PC-3 (cell line): ENCODE data around the gene ZNF391. TPM values are rescaled to one million over a fixed set of nuclear protein-coding genes. Genes with fewer than 3 reads are reported as not detected.

Experiments used
- ATAC-seq: fragments of 200-7000 bp; cut with Tn5 transposase; 2 replicates; pipeline ENCODE4 v1.9.1; 2020; ENCODE audit warnings: mild to moderate bottlenecking, moderate library complexity
- BruUV-seq: library from RNA; stranded (reverse); fragments of 400-500 nt; replicated peaks from 2 replicates; lab custom pipeline; 2021; lab: Mats Ljungman, UMichigan
- CTCF ChIA-PET: fragments of 300-600 bp; sonication (Branson Sonifier 250); formaldehyde crosslinking; loops from one replicate; lab custom pipeline; 2022; ENCODE audit warnings: antibody characterized with exemption; lab: Charles Lee
- POLR2A ChIA-PET: fragments of 300-600 bp; sonication (Branson Sonifier 250); formaldehyde crosslinking; loops from one replicate; lab custom pipeline; 2022; ENCODE audit warnings: antibody characterized with exemption; ENCODE audit not compliant: unreplicated experiment; lab: Charles Lee
- DNase-seq: peaks from one replicate; pipeline ENCODE4 v3.0.0-alpha.2; 2015
- H2AFZ ChIP-seq: fragments of 300-600 bp; sonication (generic); 2 replicates; pipeline ENCODE4 v1.6.0; 2016; ENCODE audit warnings: antibody characterized with exemption, low read length
- H3F3A ChIP-seq: fragments of 300-600 bp; sonication (generic); one replicate; pipeline ENCODE4 v1.6.0; 2017; ENCODE audit warnings: antibody characterized with exemption, low read length, control low read depth, mild to moderate bottlenecking; ENCODE audit not compliant: unreplicated experiment
- H3K27ac ChIP-seq: fragments of 300-600 bp; sonication (generic); 2 replicates; pipeline ENCODE4 v1.5.1; 2016; ENCODE audit warnings: mild to moderate bottlenecking, low read length
- H3K27me3 ChIP-seq: fragments of 300-600 bp; sonication (generic); 2 replicates; pipeline ENCODE4 v1.6.1; 2016; ENCODE audit warnings: low read length, mixed read lengths
- H3K36me3 ChIP-seq: fragments of 300-600 bp; sonication (generic); 2 replicates; pipeline ENCODE4 v1.6.1; 2016; ENCODE audit warnings: low read depth, mixed run types, low read length, mixed read lengths
- H3K4me1 ChIP-seq: fragments of 300-600 bp; sonication (generic); 2 replicates; pipeline ENCODE4 v1.5.1; 2016; ENCODE audit warnings: low read length; ENCODE audit not compliant: insufficient read depth
- H3K4me2 ChIP-seq: fragments of 300-600 bp; sonication (generic); 2 replicates; pipeline ENCODE4 v1.6.0; 2016; ENCODE audit warnings: low read length
- H3K4me3 ChIP-seq: fragments of 300-600 bp; sonication (generic); 2 replicates; pipeline ENCODE4 v1.5.1; 2016; ENCODE audit warnings: mild to moderate bottlenecking, low read length, mixed read lengths
- H3K79me2 ChIP-seq: fragments of 300-600 bp; sonication (generic); 2 replicates; pipeline ENCODE4 v1.6.1; 2017; ENCODE audit warnings: low read length, mixed read lengths
- H3K9ac ChIP-seq: fragments of 300-600 bp; sonication (generic); 2 replicates; pipeline ENCODE4 v1.6.0; 2016; ENCODE audit warnings: mild to moderate bottlenecking, low read length
- H3K9me2 ChIP-seq: fragments of 300-600 bp; sonication (generic); replicated peaks from 2 replicates; pipeline ENCODE4 v1.6.1; 2016; ENCODE audit warnings: mixed run types, low read length, mixed read lengths
- H3K9me3 ChIP-seq: fragments of 300-600 bp; sonication (generic); 2 replicates; pipeline ENCODE4 v1.6.1; 2016; ENCODE audit warnings: low read length, mixed read lengths
- H4K20me1 ChIP-seq: fragments of 300-600 bp; sonication (generic); 2 replicates; pipeline ENCODE4 v1.6.1; 2016; ENCODE audit warnings: low read length, mixed read lengths
- CTCF ChIP-seq: fragments of 300-600 bp; sonication (generic); conservative IDR thresholded peaks from 2 replicates; pipeline ENCODE4 v1.5.1; 2017; ENCODE audit warnings: antibody characterized with exemption, low read depth, mild to moderate bottlenecking, low read length
- EZH2 ChIP-seq: fragments of 300-600 bp; sonication (generic); IDR thresholded peaks from one replicate; pipeline ENCODE4 v1.6.1; 2017; ENCODE audit warnings: antibody characterized with exemption, mild to moderate bottlenecking, low read length; ENCODE audit not compliant: unreplicated experiment
- EZH2phosphoT487 ChIP-seq: fragments of 300-600 bp; sonication (generic); IDR thresholded peaks from 2 replicates; pipeline ENCODE4 v1.6.1; 2018; ENCODE audit warnings: mild to moderate bottlenecking, antibody characterized with exemption, low read length, borderline replicate concordance
- intact Hi-C: fragments of 100-400 bp; cut with micrococcal nuclease; formaldehyde crosslinking; loops from 2 replicates; pipeline ENCODE4 v1.9.0; 2023
- total RNA-seq: library from RNA; depleted of rRNA; stranded (reverse); fragments of >200 nt; gene quantifications from 2 replicates; pipeline ENCODE4 v1.2.3, GENCODE V29; 2014

ZNF391 gene
- total RNA-seq, 1 experiment from 2014 or later, result 5.9 TPM

- H3K4me1 ChIP-seq, result no peaks in the 10 kb centered on the region
- H3K9me3 ChIP-seq, result peaks cover 54% of the 10 kb centered on the region
- ChIA-PET POLR2A (no interaction called here), CTCF (no interaction called here)
- BruUV-seq, result no TSS peak
- no peak overlapping the region for H3K4me2 ChIP-seq
- ATAC-seq (no peak), DNase-seq (no peak)
- H4K20me1 ChIP-seq, result no peaks in the 10 kb centered on the region
- H3K79me2 ChIP-seq, result no peaks in the 10 kb centered on the region
- H3K36me3 ChIP-seq, result peaks cover 29% of the 10 kb centered on the region
- no peaks in the 10 kb centered on the region for H3K27me3 ChIP-seq
- H3F3A ChIP-seq, result no peaks in the 10 kb centered on the region
- H2AFZ ChIP-seq, result no peak overlapping the region
- H3K27ac ChIP-seq, result no peak overlapping the region
- H3K9ac ChIP-seq, result no peak overlapping the region
- TF ChIP-seq EZH2 (no peak), CTCF (no peak), EZH2phosphoT487 (no peak)
- intact Hi-C loops, result no loop called here
- no peak overlapping the region for H3K4me3 ChIP-seq
- H3K9me2 ChIP-seq, result no peaks in the 10 kb centered on the region
Observed at GRCh38 chr6:27358786-27359185, 29.8 kb upstream of the ZNF391 start.

GRCh38 chr6:27359231-27359630, 29.3 kb upstream of the ZNF391 start:
- TF ChIP-seq EZH2phosphoT487 (no peak), EZH2 (no peak), CTCF (no peak)
- Histone ChIP-seq H3K27ac (no peak overlapping the region), H4K20me1 (no peaks in the 10 kb centered on the region), H2AFZ (no peak overlapping the region), H3K36me3 (peaks cover 29% of the 10 kb centered on the region), H3K9ac (no peak overlapping the region), H3K9me3 (peaks cover 54% of the 10 kb centered on the region), H3K27me3 (no peaks in the 10 kb centered on the region), H3K4me2 (no peak overlapping the region), H3K79me2 (no peaks in the 10 kb centered on the region), H3K4me1 (no peaks in the 10 kb centered on the region), H3F3A (no peaks in the 10 kb centered on the region), H3K4me3 (no peak overlapping the region), H3K9me2 (no peaks in the 10 kb centered on the region)
- ChIA-PET POLR2A (no interaction called here), CTCF (no interaction called here)
- DNase-seq, result no peak
- BruUV-seq, result no TSS peak
- ATAC-seq, result no peak
- intact Hi-C loops, result no loop called here

GRCh38 chr6:27368202-27368601, 20.4 kb upstream of the ZNF391 start:
- Histone ChIP-seq H2AFZ (no peak overlapping the region), H3K9ac (no peak overlapping the region), H3F3A (no peaks in the 10 kb centered on the region), H3K27ac (no peak overlapping the region), H3K36me3 (peaks cover 3% of the 10 kb centered on the region; the same call in 1 of the 2 replicates), H4K20me1 (no peaks in the 10 kb centered on the region), H3K4me2 (no peak overlapping the region), H3K9me3 (no peaks in the 10 kb centered on the region), H3K79me2 (no peaks in the 10 kb centered on the region), H3K4me1 (no peaks in the 10 kb centered on the region), H3K27me3 (no peaks in the 10 kb centered on the region), H3K9me2 (no peaks in the 10 kb centered on the region), H3K4me3 (no peak overlapping the region)
- no peak for TF ChIP-seq CTCF
- POLR2A ChIA-PET, result no interaction called here
- intact Hi-C loops, result no loop called here
- CTCF ChIA-PET, result no interaction called here
- ATAC-seq (no peak), DNase-seq (no peak)
- BruUV-seq, result no TSS peak
